Posterior cingulate gyrus (tissue), 11 donors: ENCODE results near the gene TEN1.
A peak's percentile ranks its signal among the peaks of the same experiment; 100 is the strongest.

Experiments
- DNase-seq, 10 donors: peaks; one replicate each; pipeline versions ENCODE4 v3.0.0 to v3.0.0-alpha.2; 2020 to 2021; ENCODE audit warnings: mixed read lengths in 3 of 10
- intact Hi-C: fragments of 100-400 bp; cut with DNase I; formaldehyde crosslinking; loops from one replicate; pipeline ENCODE4 v1.15.1; 2023

Gene TEN1

DNA sequence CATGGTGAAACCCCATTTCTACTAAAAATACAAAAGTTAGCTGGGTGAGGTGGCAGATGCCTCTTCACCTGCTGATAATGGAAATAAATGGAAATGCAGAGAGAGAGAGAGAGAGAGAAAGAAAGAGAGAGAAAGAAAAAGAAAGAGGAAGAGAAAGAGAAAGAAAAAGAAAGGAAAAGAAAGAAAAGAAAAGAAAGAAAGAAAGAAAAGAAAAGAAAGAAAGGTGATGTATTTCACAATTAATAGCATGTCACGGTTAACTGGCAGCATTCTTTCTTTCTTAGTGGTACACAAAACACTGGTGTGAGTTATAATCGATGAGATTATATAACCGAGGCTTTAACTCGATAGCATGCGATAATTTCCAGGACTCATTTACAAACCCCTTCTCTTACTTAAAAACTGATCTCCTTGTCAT, 3.3 kb upstream of the TEN1 start:
- intact Hi-C loops, result no loop called here
- DNase-seq, result no peak

DNA sequence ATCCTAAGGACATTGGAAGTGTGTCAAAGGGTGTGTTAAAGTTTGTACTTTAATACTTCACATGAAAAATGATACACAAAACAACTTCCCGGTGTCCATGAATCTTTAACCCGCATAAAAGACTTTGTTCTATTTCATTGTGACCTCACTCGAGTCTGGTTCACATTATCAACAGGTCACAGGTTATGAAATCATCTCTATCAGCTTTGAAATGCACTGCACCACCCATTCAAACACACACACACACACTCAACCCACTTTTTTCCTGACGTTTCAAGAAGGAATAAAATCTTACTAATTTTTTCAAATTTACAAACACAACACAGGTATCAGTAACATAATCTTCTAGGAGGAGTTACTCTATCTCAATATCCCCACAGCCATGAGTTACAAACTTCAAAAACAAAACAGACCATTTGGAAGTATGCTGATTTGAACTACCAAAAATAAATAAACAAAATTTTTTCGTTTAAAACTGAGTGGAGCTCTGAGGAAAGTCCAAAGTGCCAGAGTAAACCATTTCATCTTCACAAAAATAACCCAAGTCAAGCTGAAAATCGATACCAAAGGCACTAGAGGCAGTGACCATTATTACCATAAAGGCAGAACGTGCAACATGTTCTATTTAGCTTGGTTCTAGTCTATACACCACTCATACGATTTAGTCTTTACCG, 2.7 kb upstream of the TEN1 start:
- intact Hi-C loops, result no loop called here
- DNase-seq, result no peak

DNA sequence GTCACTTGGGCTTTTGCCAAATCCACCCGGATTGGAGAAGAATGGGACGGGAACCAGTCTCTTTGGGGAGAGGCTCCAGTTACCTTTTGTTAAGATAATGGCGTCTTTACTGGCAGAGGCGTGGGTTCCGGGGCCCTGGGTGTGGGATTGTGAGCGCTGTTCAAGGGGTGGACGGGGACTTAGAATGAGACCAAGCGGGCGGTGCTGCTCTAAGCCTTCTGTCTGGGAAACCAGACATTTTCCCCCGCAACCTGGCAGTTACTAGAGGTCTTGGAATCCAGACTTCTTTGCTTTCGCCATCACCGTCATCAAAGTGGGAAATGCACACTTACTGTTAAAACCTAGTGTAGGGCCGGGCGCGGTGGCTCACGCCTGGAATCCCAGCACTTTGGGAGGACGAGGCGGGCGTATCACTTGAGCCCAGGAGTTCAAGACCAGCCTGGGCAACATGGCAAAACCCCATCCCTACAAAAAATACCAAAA, 706 bp downstream of the TEN1 start:
- peak in 1 of 10 donors; percentile 80 for DNase-seq
- intact Hi-C loops, result loop anchor here (1.0 to 2.0 kb wide), 2 partner anchors 25 to 38 kb away; partner anchors contain the start of gene FBF1

DNA sequence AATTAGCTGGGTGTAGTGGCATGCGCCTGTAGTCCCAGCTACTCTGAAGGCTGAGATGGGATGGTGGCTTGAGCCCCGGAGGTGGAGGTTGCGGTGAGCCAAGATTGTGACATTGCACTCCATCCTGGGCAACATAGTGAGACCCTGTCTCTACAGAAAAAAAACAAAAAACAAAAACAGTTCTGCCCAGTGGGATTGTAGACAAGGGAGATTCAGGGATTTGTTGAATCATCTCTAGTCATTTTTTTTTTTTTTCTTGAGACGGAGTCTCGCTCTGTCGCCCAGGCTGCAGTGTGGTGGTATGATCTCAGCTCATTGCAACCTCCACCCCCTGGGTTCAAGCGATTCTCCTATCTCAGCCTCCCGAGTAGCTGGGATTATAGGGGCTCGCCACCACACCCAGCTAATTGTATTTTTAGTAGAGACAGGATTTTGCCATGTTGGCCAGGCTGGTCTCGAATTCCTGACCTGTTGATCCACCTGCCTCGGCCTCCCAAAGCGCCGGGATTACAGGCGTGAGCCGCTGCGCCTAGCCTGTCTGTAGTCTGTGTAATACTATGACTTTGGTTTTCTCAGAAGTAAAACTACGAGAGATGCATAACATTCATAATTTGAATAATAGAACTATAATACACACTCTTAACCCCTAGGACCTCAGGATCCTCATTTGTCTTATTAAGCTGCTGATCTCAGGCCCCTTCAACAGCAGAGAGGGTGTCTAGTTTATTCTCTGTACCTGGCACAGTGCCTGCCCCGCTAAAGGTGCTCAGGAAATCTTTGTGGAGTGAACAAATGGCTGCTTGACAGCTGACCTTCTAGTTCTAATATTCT, 1.4 kb downstream of the TEN1 start:
- DNase-seq, result peak in 1 of 10 donors; percentile 59
- intact Hi-C loops, result no loop called here

DNA sequence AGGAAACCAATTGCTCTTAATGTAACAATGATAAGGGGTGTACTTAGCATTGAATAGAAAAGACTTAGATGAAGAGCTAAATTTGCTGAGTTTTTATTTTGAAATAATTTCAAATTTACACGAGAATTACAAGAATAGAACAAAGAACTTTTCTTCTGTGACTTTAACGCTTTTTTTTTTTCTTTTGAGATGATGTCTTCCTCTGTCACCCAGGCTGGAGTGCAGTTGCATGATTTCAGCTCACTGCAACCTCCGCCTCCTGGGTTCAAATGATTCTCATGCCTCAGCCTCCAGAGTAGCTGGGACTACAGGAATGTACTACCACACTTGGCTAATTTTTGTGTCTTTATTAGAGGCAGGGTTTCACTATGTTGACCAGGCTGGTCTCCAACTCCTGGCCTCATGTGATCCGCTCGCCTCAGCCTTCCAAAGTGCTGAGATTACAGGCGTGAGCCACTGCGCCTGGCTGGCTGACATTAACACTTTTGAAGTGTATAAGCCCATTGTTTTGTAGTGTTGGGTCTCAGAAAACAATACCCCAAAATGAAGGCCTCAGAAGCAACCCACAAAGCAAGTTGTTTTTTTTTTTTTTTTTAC, 2.1 kb downstream of the TEN1 start:
- peak in 1 of 10 donors; percentile 43 for DNase-seq

DNA sequence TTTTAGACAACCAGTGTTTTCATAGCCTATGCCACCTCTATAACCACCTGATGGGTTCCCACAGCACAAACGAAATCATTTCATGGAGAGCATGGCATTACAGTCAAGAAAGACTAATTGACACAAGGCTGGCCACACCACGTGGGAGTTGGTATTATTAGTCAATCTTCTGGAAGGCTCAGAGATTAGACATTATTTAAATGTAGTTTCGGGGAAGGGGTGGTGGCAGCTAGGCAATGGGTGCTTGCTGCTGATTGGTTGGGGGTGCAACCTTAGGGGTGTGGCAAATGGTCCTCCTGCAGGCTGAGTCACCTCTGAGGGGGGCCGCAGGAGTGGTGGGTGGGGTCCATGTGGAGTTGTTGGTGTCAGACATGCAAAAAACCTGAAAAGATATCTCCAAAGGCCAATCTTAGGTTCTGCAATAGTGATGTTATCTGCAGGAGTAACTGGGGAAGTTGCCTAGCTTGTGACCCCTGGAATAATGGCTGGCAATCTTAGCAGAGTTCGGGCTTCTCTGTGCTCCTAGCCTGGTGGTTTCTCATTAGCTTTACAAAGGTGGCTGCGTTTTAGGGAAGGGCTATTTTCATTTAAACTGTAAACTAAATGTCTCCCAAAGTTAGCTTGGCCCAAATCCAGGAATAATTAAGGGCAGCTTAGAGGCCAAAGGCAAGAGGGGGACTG, 4.6 kb downstream of the TEN1 start:
- intact Hi-C loops, result no loop called here
- peak in 2 of 10 donors; percentile 60 to 77 for DNase-seq

More for the DNA sequence above, 2.1 kb downstream of the TEN1 start:
- intact Hi-C loops, result no loop called here

DNA sequence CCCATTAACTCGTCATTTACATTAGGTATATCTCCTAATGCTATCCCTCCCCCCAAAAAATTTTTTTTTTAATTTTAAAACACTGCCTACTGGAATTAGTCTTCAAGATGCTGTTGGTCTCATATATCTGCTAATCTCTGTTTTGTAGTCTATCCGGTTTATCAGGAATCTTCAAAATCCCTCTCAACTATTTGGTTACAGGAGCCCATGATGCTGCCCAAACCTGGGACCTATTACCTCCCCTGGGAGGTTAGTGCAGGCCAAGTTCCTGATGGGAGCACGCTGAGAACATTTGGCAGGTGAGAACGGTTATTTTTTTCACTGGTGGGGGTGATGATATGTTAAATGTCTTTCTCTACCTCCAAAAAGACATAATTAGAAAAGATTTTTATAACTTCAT, 6.9 kb downstream of the TEN1 start:
- intact Hi-C loops, result no loop called here
- no peak for DNase-seq

DNA sequence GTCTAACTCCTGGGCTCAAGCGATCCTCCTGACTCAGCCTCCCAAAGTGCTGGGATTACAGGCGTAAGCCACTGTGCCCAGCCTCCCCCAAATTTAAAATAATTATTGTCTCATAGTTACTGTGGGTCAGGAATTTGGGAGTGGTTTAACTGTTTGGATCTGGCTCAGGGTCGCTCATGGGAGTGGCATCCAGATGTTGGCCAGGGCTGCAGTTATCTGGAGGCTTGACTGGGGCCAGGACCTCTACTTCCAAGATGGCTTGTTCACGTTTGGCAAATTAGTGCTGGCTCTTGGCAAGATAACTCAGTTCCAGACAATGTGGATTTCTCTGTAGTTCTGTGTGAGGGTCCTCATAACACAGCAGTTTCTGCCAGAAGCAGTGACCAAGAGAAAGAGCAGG, 8.0 kb downstream of the TEN1 start:
- peak in 1 of 10 donors; percentile 8 for DNase-seq
- intact Hi-C loops, result no loop called here

DNA sequence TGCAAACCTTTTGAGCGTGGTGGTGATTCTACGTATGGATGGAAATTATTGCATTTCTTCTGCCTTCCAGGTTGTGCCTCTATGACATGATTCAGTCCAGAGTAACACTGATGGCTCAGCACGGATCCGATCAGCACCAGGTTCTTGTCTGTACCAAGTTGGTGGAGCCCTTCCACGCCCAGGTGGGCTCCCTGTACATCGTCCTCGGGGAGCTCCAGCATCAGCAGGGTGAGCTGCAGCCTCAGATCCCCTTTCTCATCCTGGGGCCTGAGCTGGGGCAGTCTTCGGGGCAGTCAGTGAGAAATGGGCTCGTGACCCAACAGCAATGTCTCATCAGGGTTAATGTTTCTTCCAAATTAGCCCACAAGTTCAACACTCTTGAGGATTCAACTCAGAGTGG, 12.4 kb downstream of the TEN1 start:
- peak in 3 of 10 donors; percentile 28 to 40 (median 35) for DNase-seq
- intact Hi-C loops, result no loop called here

DNA sequence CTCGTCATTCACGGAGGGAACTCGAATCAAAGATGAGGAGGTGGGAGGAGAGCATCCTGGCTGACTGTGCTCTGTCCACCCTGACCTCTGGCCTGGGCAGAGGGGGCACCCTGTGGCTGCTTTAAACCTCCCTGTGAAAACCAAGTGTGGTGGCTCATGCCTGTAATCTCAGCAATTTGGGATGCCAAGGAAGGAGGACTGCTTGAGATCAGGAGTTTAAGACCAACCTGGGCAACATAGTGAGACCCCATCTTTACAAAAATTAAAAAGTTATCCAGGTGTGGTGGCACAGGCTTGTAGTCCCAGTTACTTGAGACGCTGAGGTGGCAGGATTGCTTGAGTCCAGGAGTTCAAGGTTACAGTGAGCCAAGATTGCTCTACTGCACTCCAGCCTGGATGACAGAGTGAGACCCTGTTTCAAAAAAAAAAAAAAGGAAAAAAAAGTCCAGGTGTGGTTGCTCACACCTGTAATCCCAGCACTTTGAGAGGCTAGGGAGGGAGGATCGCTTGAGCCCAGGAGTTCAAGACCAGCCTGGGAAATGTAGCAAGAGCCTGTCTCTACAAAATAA, 15.8 kb downstream of the TEN1 start:
- peak in 3 of 10 donors; percentile 6 to 44 (median 29) for DNase-seq
- intact Hi-C loops, result no loop called here

DNA sequence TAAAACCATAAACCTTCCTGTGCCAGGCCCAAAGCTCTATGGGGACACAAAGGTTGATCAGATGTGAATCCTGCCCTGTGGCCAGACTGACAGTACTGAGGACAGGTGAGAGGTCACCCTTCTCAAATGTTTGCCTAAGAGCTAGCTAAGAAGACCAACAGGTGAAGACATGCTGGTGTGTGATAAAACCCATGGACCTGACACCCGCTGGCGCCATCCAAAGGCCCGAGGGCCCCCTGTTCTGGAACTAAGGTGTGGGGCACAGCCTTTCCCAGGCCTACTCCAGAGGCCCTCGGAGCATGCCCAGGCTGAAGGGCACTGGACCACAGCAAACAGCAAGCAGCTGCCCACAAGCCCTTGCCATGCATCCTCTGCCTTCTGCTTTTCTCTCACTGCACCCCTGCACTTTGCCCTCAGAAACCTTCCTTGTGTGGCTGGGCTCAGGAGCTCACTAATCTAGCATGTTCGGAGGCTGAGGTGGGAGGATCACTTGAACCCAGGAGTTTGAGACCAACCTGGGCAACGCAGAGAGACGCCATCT, 16.4 kb downstream of the TEN1 start:
- peak in 3 of 10 donors; percentile 24 to 39 (median 36) for DNase-seq
- intact Hi-C loops, result no loop called here

DNA sequence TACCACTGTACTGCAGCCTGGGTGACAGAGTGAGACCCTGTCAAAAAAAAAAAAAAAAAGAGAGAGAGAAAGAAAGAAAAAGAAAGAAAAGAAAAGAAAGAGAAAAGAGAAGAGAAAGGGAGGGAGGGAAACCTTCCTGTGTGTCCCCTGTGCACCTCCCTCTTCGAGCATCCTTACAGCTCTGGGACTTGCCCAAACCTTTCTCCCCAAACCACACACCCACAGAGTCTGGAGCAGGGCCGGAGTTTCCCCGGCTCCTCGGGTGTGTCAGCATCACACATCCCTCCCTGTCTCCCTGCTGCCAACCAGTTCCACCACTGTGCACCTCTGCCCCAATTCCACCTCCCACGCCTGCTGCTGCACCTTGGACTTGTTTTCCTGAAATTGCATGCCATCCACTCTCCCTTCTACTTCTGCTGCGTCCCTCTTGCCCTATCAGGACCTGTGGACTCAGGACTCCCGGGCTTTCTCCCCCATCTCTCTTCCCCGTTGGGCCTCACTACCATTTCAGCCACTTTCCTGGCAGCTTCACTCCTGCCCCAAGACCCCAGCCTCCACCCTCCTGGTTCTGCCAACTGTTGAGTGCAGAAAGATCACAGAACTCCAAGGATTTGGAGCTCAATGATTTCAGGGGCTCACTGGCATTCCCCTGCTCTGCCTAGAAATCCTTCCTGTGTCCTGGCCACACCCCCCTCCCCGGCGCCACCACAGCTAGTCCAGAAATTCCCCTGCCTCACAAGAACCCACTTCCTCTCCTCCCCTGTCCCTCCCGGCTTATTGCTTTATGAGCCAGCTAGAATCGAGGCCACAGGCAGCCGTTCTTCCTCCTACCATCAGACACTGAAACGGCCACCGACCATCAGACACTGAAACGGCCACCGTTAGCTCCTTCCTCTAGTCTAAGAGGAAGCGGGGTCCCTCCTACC, 17.9 kb downstream of the TEN1 start:
- DNase-seq, result peak in 3 of 10 donors; percentile 74 to 83 (median 82)
- intact Hi-C loops, result no loop called here

DNA sequence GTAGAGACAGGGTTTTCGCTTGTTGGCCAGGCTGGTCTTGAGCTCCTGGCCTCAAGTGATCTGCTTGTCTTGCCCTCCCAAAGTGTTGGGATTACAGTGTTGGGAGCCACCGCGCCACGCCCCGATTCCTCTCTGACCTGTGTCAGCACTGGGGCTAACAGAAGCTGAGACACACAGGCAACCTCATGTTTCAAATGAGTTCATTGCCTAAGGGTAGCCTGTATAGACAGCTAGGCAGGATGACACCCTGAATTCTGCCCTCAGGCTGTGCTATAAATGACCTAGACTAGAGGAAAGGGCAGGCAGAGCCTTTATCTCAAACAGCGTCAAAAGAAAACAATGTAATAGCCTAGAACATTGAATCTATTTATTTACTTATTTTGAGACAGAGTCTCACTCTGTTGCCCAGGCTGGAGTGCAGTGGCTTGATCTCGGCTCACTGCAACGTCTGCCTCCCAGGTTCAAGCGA, 19.3 kb downstream of the TEN1 start:
- peak in 2 of 10 donors; percentile 39 to 67 for DNase-seq
- intact Hi-C loops, result no loop called here

DNA sequence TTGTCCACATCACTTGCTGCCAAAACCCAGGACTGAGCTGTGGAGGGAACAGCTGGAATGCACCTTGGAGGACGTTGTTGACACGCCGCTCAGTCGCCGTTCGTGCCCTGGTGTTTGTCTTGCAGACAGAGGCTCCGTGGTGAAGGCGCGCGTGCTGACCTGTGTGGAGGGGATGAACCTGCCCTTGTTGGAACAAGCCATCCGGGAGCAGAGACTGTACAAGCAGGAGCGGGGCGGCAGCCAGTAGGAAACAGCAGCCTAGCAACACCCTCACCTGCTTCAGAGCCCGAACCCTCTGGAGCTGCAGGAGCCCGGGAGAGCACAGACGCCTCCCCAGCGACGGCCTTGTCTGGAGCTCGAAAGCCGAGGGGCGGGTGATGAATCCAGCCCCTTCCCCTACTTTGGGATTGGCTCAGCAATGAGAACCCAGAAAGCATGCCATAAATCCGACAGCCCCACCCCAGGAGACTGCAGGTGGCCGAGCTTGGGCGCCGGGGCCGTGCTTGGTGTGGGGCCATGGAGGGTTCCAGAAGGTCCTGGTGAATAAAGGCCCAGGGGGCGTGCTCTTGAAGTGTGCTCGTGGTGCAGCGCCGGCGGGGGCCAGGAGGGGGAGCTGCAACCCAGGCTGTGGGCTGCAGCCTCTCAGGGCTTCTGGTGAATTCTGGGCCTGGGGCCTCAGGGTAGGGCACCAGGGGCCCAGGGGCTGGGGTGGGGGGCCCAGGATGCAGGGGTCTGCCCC, 21.1 kb downstream of the TEN1 start:
- intact Hi-C loops, result no loop called here
- DNase-seq, result peak in 4 of 10 donors; percentile 22 to 89 (median 54)

DNA sequence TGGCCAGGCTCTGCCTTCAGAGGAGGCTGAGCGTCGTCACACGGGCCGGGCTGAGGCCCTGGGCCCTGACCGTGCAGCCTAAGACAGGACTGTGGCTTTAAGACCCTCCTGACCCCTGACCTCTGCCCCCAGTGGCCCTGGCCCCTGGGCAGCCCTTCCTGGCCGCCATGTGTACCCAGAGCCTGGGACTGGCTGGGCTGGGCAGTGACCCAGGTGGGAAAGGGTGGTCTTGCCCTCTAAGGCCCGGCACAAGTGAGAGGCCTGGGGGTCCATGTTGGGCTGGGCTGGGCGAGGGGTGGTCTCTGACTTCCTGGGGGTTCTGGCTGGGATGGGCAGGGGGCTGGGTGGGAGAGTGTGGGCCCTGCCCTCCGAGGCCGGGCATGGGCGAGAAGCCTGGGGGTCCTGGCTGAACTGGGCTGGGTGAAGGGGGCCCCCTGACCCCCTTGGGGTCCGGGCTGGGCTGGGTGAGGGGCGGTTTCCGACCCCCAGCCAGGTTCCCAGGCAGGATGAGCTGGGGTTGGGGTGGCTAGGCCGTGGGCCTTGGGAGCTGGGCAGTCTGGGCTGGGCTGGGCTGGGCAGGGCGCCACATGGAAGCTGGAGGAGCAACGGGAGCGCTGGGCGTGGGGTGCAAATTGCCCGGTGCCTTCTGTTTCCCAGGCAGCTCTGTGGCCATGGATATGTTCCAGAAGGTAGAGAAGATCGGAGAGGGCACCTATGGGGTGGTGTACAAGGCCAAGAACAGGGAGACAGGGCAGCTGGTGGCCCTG, 21.9 kb downstream of the TEN1 start, which contains the start of gene CDK3:
Gene CDK3 (plus strand): TSS at position 101 of the 767 bp plus-strand sequence. CDS start 571 bp downstream, at position 672.
- intact Hi-C loops, result no loop called here

DNA sequence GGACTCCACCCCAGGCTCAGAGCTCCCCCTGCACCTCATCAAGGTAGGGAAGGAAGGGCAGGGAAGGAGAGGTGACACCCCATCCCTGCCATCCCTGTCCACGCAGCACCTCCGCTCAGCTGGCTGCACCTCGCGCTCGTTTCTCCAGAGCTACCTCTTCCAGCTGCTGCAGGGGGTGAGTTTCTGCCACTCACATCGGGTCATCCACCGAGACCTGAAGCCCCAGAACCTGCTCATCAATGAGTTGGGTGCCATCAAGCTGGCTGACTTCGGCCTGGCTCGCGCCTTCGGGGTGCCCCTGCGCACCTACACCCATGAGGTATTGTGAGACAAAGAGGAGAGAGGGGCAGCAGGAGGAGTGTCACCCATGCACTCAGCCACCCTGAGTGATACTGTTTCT, 23.1 kb downstream of the TEN1 start:
- intact Hi-C loops, result no loop called here
- DNase-seq, result peak in 1 of 10 donors; percentile 76

More for the DNA sequence above, 21.9 kb downstream of the TEN1 start, which contains the start of gene CDK3:
- DNase-seq, result peak in 1 of 10 donors; percentile 57

DNA sequence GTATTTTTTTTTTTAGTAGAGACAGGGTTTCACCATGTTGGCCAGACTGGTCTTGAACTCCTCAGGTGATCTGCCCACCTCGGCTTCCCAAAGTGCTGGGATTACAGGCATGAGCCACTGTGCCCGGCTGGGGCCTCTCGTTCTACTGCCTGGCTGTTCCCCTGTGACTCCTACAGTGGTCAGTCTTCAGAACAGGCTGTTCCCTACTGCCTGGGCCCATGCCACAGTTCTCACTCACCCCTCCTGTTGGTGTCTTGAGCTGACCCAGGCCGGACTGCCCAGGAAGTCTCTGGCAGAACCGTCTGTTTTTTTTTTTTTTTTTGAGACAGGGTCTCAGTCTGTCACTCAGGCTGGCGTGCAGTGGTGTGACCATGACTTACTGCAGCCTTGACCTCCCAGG, 24.9 kb downstream of the TEN1 start:
- intact Hi-C loops, result loop anchor here (2.0 kb wide), 1 partner anchor 25 kb away; the partner anchor contains the start of genes ACOX1 and TEN1
- no peak for DNase-seq
